ENCODE results near the gene CDH23. TPM values are rescaled to one million over a fixed set of nuclear protein-coding genes. Genes with fewer than 3 reads are reported as not detected.

Gene CDH23
- total RNA-seq, 4 donors from 2014 or later = 14.4 to 29.6 (median 19.7) TPM

- 91% methylated on average over 14 of the region's 14 CpGs for WGBS
- no peaks in the 10 kb centered on the region for H3K36me3 ChIP-seq
- H3K4me3 ChIP-seq = no peak overlapping the region
- no peak for DNase-seq (ENCODE audit: extremely low spot score)
- no peaks in the 10 kb centered on the region for H3K4me1 ChIP-seq
- TF ChIP-seq CTCF (IDR thresholded peaks at IDR 0.05) (no peak), POLR2AphosphoS5 (IDR thresholded peaks at IDR 0.05) (no peak), POLR2A (IDR thresholded peaks at IDR 0.05; ENCODE audit: low read depth) (no peak), EP300 (IDR thresholded peaks at IDR 0.05) (no peak)
- intact Hi-C loops (cut with DNase I) = no loop called here
- H3K27ac ChIP-seq (replicated peaks in 1 of 4) = no peak overlapping the region
- no peaks in the 10 kb centered on the region for H3K9me3 ChIP-seq
- H3K27me3 ChIP-seq = no peaks in the 10 kb centered on the region
Observed at GRCh38 chr10:71521504-71522441, 125.1 kb downstream of the CDH23 start.

GRCh38 chr10:71522442-71523144 is 125.9 kb downstream of the CDH23 start:
- TF ChIP-seq EP300 (IDR thresholded peaks at IDR 0.05) (no peak), POLR2A (IDR thresholded peaks at IDR 0.05; ENCODE audit: low read depth) (no peak), POLR2AphosphoS5 (IDR thresholded peaks at IDR 0.05) (no peak), CTCF (IDR thresholded peaks at IDR 0.05) (no peak)
- H3K4me1 ChIP-seq = no peaks in the 10 kb centered on the region
- intact Hi-C loops (cut with DNase I) = no loop called here
- no peaks in the 10 kb centered on the region for H3K9me3 ChIP-seq
- no peaks in the 10 kb centered on the region for H3K27me3 ChIP-seq
- 92% methylated on average over 5 of the region's 5 CpGs for WGBS
- H3K27ac ChIP-seq (replicated peaks in 1 of 4) = no peak overlapping the region
- no peak overlapping the region for H3K4me3 ChIP-seq
- H3K36me3 ChIP-seq = no peaks in the 10 kb centered on the region
- DNase-seq (ENCODE audit: extremely low spot score) = no peak

DNA sequence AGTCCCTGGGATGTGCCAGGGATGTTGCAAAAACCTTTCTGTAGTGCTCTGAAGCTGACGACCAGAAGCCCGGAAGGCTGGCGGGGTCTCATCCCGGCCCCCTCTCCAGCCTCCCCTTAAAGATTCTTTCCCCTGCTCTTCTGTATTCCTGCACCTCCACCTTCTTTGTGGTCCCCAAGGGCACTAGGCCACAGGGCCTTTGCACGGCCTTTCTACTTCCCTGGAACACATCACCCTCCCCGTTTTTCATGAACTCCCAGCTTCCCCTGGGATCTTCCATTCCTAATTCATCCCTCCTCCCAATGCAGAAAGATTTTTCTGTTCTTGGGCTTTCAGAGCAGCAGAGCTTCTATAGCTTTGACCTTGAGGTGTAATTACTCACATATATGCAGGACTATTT is 127.0 kb downstream of the CDH23 start:
- intact Hi-C loops (cut with DNase I) = no loop called here
- Histone ChIP-seq H3K4me1 (no peaks in the 10 kb centered on the region), H3K9me3 (no peaks in the 10 kb centered on the region), H3K36me3 (no peaks in the 10 kb centered on the region), H3K27me3 (no peaks in the 10 kb centered on the region), H3K4me3 (no peak overlapping the region), H3K27ac (replicated peaks in 1 of 4) (no peak overlapping the region)
- WGBS = 83% methylated on average over 6 of the region's 6 CpGs
- no peak for DNase-seq (ENCODE audit: extremely low spot score)
- TF ChIP-seq EP300 (IDR thresholded peaks at IDR 0.05) = no peak
- TF ChIP-seq POLR2AphosphoS5 (IDR thresholded peaks at IDR 0.05) = no peak
- no peak for TF ChIP-seq CTCF (IDR thresholded peaks at IDR 0.05)
- no peak for TF ChIP-seq POLR2A (IDR thresholded peaks at IDR 0.05; ENCODE audit: low read depth)

GRCh38 chr10:71525092-71525491 is 128.4 kb downstream of the CDH23 start:
- 91% methylated on average over 5 of the region's 5 CpGs for WGBS
- Histone ChIP-seq H3K4me1 (no peaks in the 10 kb centered on the region), H3K9me3 (no peaks in the 10 kb centered on the region), H3K4me3 (no peak overlapping the region), H3K36me3 (no peaks in the 10 kb centered on the region), H3K27me3 (no peaks in the 10 kb centered on the region), H3K27ac (replicated peaks in 1 of 4) (no peak overlapping the region)
- TF ChIP-seq EP300 (IDR thresholded peaks at IDR 0.05) (no peak), CTCF (IDR thresholded peaks at IDR 0.05) (no peak), POLR2A (IDR thresholded peaks at IDR 0.05; ENCODE audit: low read depth) (no peak), POLR2AphosphoS5 (IDR thresholded peaks at IDR 0.05) (no peak)
- DNase-seq (ENCODE audit: extremely low spot score) = no peak
- intact Hi-C loops (cut with DNase I) = no loop called here
